HG02763 (cell line): Measurements from ENCODE around the gene KCNJ9.
"Not testable (repeated sequence)": the region's sequence is repeated elsewhere in the genome, so short reads cannot be mapped to it uniquely, and the experiment has no call there.

Experiments used
- ATAC-seq: cut with Tn5 transposase; IDR thresholded peaks from one replicate; pipeline ENCODE4 v1.9.1; 2021; ENCODE audit warnings: mild to moderate bottlenecking, moderate library complexity; ENCODE audit not compliant: unreplicated experiment

Gene KCNJ9

DNA sequence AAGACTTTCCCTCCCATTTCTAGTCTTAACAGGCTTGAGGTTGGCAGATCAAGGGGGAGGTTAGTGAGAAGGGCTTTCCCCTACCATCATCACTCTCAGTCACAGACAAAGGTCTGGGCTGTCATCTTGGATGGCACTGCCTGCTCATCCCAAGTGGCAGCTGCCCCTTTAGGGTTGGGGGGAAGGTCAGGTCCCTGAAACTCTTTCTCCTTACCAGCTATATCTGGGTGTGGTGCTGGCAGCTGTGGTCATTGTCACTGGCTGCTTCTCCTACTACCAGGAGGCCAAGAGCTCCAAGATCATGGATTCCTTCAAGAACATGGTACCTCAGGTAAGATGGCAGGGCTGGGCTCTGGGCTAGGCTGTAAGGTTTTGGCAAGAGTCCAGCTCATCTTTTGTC, 42.4 kb downstream of the KCNJ9 start:
- ATAC-seq = no peak

DNA sequence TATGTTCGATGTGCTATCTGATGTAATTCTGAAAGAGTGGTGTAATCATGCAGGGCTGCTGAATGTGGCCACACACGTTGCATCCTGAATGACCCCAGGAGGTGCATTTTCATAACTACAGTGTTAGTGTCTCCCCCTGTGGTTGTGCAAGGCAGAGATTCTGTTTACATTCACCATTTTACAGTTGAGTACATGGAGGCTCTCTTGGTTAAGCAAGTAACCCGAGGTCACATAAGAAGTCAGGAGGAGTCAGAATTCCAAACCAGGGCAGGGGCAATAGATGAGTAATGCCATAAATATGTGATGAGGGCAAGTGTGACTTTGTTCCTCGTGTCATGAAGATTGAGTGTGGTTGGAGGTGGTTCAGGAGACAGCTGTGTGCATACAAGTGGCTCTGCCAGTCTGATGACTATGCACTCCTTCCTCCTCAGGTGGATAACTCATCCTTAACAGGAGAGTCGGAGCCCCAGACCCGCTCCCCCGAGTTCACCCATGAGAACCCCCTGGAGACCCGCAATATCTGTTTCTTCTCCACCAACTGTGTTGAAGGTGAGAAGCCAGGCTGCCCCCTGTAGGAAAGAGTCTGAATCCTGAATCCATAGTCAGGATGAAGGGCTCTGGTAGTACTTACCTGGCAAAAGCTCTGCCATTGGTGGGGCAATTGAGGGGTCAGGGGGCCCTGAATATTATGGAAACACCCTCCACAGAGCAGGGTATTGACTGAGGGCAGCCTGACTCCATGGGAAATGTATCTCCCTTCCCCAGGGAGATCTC, 43.6 kb downstream of the KCNJ9 start:
- no peak for ATAC-seq

DNA sequence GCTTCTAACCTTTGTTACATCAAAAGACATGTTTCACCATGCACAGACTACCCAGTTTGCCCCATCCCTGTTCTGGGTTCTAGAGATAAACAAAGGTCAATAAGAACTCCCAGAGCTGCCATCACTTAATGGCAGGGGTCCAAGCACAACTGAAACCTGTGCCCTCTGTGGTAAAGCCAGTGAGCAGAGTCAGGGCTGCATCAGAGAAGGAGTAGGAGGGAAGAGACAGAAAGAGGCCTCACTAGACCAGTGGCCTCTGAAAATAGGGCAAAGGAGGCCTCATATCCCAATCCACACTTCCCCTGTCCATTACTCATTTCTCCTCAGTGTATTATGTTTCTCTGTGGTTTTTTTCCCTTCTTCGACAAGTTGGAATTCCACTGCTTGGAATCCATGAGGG, 44.4 kb downstream of the KCNJ9 start:
- no peak for ATAC-seq

DNA sequence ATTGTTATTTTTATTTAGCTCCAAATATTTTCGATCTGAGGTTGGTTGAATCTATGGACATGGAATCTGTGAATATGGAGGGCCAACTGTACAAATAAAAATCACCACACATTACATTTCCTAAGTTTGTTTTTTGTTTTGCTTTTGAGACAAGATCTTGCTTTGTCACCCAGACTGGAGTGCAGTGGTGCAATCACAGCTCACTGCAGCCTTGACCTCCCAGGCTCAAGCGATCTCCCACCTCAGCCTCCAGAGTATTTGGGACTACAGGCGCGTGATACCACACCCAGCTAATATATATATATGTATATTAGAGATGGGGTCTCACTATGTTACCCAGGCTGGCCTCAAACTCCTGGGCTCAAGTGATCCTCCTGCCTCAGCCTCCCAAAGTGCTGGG, 45.0 kb downstream of the KCNJ9 start:
- ATAC-seq = not testable (repeated sequence)

DNA sequence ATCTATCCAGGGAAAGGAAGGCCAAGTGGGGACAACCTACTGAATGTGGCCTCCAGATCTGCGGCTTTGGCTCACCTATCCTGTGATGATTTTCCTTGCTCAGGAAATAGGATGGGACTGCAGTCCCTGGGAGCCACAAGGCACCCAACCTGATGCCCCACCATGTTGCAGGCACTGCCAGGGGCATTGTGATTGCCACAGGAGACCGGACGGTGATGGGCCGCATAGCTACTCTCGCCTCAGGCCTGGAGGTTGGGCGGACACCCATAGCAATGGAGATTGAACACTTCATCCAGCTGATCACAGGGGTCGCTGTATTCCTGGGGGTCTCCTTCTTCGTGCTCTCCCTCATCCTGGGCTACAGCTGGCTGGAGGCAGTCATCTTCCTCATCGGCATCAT, 46.0 kb downstream of the KCNJ9 start:
- no peak for ATAC-seq

DNA sequence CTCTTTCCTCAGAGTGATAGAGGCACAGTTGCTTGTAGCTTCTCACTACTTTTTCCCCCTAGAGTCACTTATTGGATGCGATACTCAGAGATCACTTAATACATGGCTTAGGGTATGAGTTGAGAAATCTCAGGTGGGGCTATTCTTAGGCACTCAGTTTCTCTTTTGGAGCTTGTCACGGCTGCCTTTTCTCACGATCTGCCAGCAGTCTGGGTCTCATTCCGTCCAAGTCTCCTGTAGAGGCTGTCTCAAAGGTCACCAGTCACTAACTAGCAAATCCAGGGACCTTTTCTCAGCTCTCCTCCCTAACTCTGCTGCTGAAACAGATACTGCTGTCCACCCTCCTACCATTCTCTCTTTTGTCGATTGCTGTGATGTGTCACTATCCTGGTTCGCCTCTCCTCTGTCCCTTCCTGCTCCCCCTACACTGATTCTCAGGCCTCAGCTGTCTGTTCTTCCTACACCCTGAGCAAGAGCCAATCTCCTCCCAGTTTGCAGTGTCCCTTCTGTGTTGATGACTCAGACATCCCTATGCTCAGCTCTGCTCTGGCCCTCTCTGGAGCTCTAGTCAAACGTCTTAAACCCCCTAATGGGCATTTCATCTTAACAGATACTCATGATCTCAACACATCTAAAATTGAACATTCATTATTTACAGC, 46.7 kb downstream of the KCNJ9 start:
- ATAC-seq = no peak

DNA sequence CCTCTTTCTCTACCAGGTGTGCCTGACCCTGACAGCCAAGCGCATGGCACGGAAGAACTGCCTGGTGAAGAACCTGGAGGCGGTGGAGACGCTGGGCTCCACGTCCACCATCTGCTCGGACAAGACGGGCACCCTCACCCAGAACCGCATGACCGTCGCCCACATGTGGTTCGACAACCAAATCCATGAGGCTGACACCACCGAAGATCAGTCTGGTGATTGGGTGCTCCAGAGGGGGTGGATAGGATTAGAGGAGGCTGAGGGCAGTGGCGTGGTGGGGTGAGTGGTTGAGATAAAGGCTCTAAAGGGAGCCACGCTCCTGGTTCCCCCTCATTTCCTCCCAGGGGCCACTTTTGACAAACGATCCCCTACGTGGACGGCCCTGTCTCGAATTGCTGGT, 47.3 kb downstream of the KCNJ9 start:
- ATAC-seq = no peak

DNA sequence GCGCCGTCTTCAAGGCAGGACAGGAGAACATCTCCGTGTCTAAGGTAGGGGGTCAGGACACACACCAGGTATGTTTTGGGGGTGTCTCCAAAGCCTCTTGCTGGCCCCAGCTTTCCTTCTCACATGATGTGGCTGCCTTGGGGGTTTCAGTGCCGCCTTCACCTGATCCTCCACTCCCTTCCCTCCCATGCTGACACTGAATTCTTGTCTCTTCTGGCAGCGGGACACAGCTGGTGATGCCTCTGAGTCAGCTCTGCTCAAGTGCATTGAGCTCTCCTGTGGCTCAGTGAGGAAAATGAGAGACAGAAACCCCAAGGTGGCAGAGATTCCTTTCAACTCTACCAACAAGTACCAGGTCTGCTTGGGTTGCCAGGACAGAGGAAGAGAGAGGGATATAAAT, 47.7 kb downstream of the KCNJ9 start:
- no peak for ATAC-seq

DNA sequence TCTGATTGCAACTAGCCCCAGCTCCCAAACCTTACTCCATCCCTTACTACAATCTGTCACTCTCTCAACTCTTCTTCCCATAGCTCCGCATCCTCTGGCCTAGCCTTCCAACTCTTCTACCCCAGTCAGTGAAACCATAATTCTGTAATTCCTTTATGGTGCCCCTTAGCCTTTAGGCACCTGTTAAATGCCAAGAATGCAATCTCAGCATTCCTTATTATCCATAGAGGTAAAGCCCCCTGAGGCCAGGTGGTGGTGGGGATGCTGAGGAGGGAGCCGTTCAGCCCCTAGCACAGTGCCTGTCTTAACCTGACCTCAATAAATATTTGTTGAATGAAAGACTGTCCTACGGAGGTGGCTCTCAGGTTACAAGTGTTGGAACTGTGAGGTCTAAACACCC, 48.2 kb downstream of the KCNJ9 start:
- ATAC-seq = no peak

DNA sequence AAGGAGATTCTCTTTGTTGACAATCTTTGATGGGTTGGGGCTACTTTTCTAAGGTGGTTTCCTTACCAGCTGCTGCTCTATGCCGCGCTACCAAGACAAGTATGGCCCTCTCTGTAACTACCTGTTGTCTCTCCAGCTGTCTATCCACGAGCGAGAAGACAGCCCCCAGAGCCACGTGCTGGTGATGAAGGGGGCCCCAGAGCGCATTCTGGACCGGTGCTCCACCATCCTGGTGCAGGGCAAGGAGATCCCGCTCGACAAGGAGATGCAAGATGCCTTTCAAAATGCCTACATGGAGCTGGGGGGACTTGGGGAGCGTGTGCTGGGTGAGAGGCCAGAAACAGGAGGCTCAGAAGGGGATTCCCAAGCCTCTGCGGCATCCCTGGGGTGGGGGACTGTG, 48.6 kb downstream of the KCNJ9 start:
- no peak for ATAC-seq

DNA sequence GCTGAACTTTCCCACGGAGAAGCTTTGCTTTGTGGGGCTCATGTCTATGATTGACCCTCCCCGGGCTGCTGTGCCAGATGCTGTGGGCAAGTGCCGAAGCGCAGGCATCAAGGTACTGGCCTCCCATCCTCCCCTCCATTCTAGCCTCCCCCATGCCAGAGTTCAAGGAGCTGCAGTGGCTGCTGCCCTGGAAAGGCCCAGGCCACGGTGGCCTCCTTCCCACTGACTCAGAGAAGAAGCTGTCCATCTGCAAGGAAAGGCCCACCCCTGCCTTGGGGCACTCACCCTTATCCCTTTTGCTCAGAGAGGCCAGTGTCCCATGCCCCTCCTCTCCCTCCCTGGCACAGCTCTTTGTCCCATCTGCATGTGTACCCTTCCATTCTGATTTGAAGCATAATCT, 49.1 kb downstream of the KCNJ9 start:
- no peak for ATAC-seq

DNA sequence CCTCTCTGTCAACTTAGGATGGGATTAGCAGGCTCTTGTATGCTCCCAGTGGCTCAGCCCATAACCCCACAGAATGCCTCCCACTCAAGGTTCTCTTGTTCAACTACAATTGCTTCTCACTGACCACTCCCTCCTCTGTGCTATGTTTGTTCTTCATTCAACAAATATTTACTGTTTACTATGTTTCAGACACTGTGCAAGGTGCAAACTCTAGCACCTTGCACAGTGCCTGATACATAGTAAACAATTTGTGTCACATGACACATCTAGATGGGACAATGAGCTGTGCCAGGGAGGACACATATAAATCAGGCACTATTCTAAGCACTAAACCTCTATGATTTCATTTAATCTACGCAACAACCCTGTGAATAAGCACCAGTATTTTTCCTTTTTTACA, 49.6 kb downstream of the KCNJ9 start:
- no peak for ATAC-seq

DNA sequence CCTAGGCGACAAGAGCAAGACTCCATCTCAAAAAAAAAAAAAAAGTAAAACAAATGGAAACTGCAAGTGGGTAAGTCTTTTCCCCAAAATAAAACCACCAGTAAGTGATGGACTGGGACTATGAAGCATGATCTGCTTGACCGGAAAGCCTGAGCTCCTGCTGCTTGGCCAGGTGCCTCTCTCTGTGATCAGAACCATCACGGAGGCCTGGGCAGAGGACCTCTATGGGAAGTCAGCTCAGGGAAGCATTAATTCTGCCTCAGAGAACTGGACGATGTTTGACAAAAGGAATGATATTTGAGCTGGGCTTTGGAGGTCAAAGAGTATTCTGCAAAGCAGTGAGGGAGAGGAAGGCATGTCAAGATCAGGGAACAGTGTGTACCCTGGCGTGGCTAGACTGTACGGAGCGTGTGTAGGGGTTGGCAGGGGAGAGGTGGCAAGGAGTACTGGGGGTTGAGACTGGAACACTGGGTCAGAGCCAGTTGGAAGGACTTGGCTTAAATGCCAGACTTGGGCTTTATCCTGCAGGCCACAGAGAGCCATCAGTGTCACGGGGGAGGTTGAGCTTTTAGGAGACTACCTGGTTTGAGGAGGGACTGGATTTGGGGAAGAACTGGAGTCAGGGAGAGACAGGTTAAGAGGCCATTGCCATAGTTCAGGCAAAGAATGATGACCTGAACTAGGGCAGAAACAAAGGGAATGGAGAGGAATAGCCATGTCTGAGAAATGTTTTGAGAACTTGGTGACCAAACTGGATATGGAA, 50.6 kb downstream of the KCNJ9 start:
- no peak for ATAC-seq

DNA sequence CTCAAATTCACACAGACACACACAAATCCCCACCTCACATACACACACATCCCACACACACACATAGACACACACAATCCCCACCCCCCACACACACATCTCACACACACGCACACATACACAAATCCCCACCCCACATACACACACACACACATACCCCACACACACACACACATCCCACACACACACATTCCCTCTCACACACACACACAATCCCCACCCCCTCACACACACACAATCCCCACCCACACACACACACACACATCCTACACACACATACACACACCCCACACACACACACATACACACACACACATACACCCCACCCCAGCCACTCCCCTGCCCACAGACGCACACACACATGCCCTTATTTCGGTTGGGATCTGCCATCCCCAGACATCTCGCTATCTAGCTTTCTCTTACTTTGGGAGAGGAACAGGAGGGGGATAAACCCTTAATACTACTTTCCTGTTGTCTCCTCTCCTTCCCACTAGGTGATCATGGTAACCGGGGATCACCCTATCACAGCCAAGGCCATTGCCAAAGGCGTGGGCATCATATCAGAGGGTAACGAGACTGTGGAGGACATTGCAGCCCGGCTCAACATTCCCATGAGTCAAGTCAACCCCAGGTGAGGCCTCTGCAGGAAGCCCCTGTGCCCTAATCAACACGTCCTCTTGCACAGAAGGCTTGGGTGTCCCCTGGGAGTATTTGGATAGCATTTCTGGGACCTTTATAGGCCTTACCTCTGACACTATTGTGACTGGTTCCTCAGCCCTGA, 52.8 kb downstream of the KCNJ9 start:
- ATAC-seq = no peak

DNA sequence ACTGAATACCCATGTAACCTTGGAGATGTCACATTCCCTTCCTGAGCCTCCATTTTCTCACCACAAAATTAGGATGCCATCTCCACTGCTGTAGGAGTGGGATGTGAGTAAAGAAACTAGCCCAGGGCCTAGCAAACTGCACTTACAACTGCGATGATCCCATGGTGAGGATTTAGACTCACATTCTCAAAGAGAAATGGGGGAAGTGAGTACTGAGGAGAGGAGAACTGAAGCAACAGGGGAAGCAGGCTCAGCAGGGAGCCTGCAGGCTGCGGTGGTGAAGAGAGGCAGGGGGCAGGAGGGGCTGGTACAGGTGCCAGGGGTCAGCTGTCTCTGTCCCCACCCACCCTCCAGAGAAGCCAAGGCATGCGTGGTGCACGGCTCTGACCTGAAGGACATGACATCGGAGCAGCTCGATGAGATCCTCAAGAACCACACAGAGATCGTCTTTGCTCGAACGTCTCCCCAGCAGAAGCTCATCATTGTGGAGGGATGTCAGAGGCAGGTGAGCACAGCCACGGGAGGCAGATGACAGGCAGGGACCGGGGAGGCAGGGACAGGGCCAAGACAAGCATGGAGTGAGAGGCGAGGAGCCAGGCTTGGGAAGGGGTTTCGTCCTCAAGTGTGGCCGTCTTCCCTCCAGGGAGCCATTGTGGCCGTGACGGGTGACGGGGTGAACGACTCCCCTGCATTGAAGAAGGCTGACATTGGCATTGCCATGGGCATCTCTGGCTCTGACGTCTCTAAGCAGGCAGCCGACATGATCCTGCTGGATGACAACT, 53.6 kb downstream of the KCNJ9 start:
- ATAC-seq = no peak

DNA sequence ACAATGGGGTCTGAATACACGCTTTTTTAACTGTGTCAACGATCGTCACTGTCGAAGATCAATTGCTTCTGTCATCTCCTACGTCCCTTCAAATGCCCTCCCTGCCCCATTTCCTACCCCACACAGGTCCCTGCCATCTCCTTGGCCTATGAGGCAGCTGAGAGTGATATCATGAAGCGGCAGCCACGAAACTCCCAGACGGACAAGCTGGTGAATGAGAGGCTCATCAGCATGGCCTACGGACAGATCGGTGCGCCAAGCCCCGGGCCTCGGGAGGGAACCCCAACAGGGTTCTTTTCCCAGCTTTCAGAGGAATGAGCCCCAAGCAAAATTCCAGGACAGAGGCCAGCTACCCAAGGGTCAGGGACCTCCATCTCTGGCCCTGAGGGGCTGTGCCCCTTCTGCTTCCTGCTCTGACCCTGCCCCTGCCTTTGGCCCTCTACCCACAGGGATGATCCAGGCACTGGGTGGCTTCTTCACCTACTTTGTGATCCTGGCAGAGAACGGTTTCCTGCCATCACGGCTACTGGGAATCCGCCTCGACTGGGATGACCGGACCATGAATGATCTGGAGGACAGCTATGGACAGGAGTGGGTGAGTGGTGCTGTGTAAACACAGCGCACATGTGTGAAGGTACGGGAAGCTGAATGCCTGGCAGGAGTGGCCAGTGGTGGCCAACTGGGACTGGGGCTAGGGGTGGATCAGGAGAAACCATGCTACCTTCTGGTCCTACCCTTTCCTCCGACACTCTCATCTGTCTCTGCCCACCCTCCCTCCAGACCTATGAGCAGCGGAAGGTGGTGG, 55.0 kb downstream of the KCNJ9 start:
- no peak for ATAC-seq

DNA sequence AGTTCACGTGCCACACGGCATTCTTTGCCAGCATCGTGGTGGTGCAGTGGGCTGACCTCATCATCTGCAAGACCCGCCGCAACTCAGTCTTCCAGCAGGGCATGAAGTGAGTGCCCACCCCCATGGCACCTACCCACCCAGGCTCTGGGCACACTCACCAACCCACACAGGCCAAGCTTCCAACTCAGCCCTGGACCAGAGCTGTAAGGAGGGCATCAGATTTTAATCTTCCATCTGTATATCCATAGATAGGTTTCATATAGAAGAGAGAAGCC, 55.5 kb downstream of the KCNJ9 start:
- no peak for ATAC-seq

DNA sequence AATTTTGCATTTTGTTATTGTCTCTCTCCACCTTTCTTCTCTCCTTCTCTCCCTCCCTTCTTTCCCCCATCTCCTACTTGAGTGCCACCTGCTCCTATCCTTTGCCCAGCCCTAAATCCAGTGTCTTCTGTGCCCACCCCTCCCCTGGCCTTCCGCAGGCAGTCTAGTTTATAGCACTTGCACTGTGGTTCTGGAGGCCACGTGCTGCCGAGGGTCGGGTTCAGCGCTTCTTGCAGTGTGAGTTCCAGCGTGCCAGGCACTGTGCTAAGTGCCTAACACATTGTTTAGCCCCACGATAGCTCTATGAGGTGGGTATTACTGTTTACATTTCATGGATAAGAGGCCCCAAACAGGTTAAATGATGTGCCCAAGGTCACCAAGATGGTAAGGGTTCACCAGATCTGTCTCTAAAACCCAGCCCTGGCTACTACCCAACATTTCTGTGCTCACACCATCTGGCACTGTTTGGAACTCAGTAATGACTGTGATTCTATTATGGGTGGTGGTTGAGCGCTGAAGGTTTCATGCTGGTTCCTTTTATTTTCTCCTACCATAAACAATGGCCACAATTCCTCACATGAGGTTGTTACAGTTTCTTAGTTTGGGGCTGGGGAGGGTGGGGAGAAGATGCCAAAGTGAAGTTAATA, 56.0 kb downstream of the KCNJ9 start:
- ATAC-seq = no peak

DNA sequence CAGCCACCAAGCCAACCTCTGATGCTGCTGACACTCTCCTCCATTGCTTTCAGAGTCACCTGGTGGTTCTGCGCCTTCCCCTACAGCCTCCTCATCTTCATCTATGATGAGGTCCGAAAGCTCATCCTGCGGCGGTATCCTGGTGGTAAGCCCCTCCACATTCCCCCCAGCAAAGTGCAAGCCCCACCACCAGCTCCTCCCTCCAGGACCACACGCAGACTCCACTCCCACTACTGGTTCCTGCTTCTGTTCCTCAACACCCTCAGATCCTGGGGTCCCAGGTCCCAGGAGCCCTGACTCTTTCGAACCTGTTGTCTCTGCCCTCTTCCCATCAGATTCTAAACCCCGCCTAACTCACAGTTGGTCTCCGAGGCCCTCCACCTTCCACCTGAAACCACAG, 58.5 kb downstream of the KCNJ9 start:
- ATAC-seq = no peak
